ENCODE results near the gene PLD4.
"Not testable (repeated sequence)": the region's sequence is repeated elsewhere in the genome, so short reads cannot be mapped to it uniquely, and the experiment has no call there.

PLD4 gene

DNA sequence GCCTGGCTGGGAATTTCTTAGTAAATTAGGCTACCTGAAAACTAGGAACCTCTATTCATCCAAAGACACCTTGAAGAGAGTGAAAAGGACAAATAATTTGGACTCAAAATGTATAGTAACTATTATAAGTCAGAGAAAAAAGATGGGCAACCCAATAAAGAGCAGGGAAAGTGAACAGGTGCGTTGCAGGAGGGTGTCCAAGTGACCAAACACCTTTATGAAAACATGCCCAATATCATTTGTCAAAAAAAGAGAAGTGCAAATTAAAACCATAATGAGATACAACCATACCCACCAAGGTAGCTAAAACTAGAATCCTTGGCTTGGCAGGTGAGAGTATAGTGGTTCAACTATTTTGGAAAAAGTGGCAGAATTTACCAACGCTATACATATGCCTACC lies 24.9 kb upstream of the PLD4 start:
- Histone ChIP-seq H4K20me1 (ENCODE audit: insufficient read depth, low read length, poor library complexity, severe bottlenecking) (no peaks in the 10 kb centered on the region), H3K4me1 (ENCODE audit: insufficient read depth, low read length, poor library complexity, severe bottlenecking) (no peaks in the 10 kb centered on the region), H3F3A (ENCODE audit: low read depth) (no peaks in the 10 kb centered on the region), H3K4me3 (ENCODE audit: low read length, poor library complexity, severe bottlenecking) (no peak overlapping the region), H3K9me2 (replicated peaks; ENCODE audit: low read depth, low read length) (no peaks in the 10 kb centered on the region), H3K9me3 (ENCODE audit: insufficient read depth, low read depth, low read length) (no peaks in the 10 kb centered on the region), H3K27me3 (ENCODE audit: insufficient read depth, low read length, poor library complexity, severe bottlenecking) (no peaks in the 10 kb centered on the region), H2AFZ (ENCODE audit: low read length) (no peak overlapping the region), H3K9ac (ENCODE audit: low read depth, low read length, poor library complexity, severe bottlenecking) (no peak overlapping the region), H3K36me3 (ENCODE audit: insufficient read depth, low read length) (no peaks in the 10 kb centered on the region), H3K79me2 (ENCODE audit: insufficient read depth, low read length) (no peaks in the 10 kb centered on the region), H3K4me2 (ENCODE audit: low read depth, low read length, poor library complexity, severe bottlenecking) (no peak overlapping the region)
- no peak for TF ChIP-seq EZH2phosphoT487 (IDR thresholded peaks at IDR 0.05; ENCODE audit: borderline replicate concordance)
- TF ChIP-seq, protein P1, sequence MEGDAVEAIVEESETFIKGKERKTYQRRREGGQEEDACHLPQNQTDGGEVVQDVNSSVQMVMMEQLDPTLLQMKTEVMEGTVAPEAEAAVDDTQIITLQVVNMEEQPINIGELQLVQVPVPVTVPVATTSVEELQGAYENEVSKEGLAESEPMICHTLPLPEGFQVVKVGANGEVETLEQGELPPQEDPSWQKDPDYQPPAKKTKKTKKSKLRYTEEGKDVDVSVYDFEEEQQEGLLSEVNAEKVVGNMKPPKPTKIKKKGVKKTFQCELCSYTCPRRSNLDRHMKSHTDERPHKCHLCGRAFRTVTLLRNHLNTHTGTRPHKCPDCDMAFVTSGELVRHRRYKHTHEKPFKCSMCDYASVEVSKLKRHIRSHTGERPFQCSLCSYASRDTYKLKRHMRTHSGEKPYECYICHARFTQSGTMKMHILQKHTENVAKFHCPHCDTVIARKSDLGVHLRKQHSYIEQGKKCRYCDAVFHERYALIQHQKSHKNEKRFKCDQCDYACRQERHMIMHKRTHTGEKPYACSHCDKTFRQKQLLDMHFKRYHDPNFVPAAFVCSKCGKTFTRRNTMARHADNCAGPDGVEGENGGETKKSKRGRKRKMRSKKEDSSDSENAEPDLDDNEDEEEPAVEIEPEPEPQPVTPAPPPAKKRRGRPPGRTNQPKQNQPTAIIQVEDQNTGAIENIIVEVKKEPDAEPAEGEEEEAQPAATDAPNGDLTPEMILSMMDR (conservative IDR thresholded peaks at IDR 0.05; ENCODE audit: low read length): no peak

DNA sequence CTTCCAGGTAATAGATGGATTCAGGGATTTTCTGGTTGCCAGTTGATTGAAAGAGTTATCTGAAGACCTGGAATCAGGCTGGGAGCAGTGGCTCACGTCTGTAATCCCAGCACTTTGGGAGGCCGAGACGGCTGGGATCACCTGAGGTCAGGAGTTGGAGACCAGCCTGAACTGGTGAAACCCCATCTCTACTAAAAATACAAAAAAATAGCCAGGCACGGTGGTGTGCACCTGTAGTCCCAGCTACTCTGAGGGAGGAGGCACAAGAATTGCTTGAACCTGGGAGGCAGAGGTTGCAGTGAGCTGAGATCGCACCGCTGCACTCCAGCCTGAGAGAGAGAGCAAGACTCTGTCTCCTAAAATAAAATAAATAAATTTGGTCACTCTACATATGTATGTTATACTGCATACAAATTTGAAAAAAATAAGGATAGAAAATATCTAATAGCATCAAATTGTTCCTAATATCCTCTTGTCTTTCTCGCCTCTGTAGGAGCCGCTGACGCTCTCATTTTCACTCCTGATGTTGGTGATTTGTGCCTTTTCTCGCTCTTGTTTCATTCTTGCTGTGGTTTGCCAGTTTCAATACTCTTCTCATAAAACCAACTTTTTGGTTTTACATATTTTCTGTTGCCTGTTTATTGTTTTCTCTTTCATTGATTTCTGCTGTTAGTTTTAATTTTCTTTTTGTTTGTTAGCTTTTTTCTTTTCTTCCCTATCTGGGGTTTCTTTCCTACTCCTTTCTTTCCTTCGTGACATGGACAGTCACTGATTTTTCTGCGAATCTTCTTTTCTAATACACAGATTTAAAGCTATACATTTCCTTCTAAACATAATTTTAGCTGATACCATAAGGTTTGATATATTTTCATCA lies 23.8 kb upstream of the PLD4 start:
- H3K9me3 ChIP-seq (ENCODE audit: insufficient read depth, low read depth, low read length): no peaks in the 10 kb centered on the region
- H3K4me1 ChIP-seq (ENCODE audit: insufficient read depth, low read length, poor library complexity, severe bottlenecking): no peaks in the 10 kb centered on the region
- TF ChIP-seq, protein P1 (conservative IDR thresholded peaks at IDR 0.05; ENCODE audit: low read length): no peak
- TF ChIP-seq EZH2phosphoT487 (IDR thresholded peaks at IDR 0.05; ENCODE audit: borderline replicate concordance): no peak
- no peaks in the 10 kb centered on the region for H4K20me1 ChIP-seq (ENCODE audit: insufficient read depth, low read length, poor library complexity, severe bottlenecking)
- no peak overlapping the region for H2AFZ ChIP-seq (ENCODE audit: low read length)
- no peak overlapping the region for H3K4me3 ChIP-seq (ENCODE audit: low read length, poor library complexity, severe bottlenecking)
- H3K9me2 ChIP-seq (replicated peaks; ENCODE audit: low read depth, low read length): no peaks in the 10 kb centered on the region
- no peak overlapping the region for H3K9ac ChIP-seq (ENCODE audit: low read depth, low read length, poor library complexity, severe bottlenecking)
- no peaks in the 10 kb centered on the region for H3K36me3 ChIP-seq (ENCODE audit: insufficient read depth, low read length)
- no peaks in the 10 kb centered on the region for H3K27me3 ChIP-seq (ENCODE audit: insufficient read depth, low read length, poor library complexity, severe bottlenecking)
- H3K4me2 ChIP-seq (ENCODE audit: low read depth, low read length, poor library complexity, severe bottlenecking): no peak overlapping the region
- H3F3A ChIP-seq (ENCODE audit: low read depth): no peaks in the 10 kb centered on the region
- H3K79me2 ChIP-seq (ENCODE audit: insufficient read depth, low read length): no peaks in the 10 kb centered on the region

GRCh38 chr14:104903990-104904389 lies 20.7 kb upstream of the PLD4 start:
- Histone ChIP-seq H3K9me3 (ENCODE audit: insufficient read depth, low read depth, low read length) (no peaks in the 10 kb centered on the region), H3K79me2 (ENCODE audit: insufficient read depth, low read length) (no peaks in the 10 kb centered on the region), H4K20me1 (ENCODE audit: insufficient read depth, low read length, poor library complexity, severe bottlenecking) (no peaks in the 10 kb centered on the region), H2AFZ (ENCODE audit: low read length) (no peak overlapping the region), H3K4me1 (ENCODE audit: insufficient read depth, low read length, poor library complexity, severe bottlenecking) (no peaks in the 10 kb centered on the region), H3K4me2 (ENCODE audit: low read depth, low read length, poor library complexity, severe bottlenecking) (no peak overlapping the region), H3K9me2 (replicated peaks; ENCODE audit: low read depth, low read length) (no peaks in the 10 kb centered on the region), H3K4me3 (ENCODE audit: low read length, poor library complexity, severe bottlenecking) (no peak overlapping the region), H3K27me3 (ENCODE audit: insufficient read depth, low read length, poor library complexity, severe bottlenecking) (no peaks in the 10 kb centered on the region), H3K9ac (ENCODE audit: low read depth, low read length, poor library complexity, severe bottlenecking) (no peak overlapping the region), H3K36me3 (ENCODE audit: insufficient read depth, low read length) (no peaks in the 10 kb centered on the region), H3F3A (ENCODE audit: low read depth) (no peaks in the 10 kb centered on the region)
- TF ChIP-seq, protein P1 (conservative IDR thresholded peaks at IDR 0.05; ENCODE audit: low read length): no peak
- no peak for TF ChIP-seq EZH2phosphoT487 (IDR thresholded peaks at IDR 0.05; ENCODE audit: borderline replicate concordance)

DNA sequence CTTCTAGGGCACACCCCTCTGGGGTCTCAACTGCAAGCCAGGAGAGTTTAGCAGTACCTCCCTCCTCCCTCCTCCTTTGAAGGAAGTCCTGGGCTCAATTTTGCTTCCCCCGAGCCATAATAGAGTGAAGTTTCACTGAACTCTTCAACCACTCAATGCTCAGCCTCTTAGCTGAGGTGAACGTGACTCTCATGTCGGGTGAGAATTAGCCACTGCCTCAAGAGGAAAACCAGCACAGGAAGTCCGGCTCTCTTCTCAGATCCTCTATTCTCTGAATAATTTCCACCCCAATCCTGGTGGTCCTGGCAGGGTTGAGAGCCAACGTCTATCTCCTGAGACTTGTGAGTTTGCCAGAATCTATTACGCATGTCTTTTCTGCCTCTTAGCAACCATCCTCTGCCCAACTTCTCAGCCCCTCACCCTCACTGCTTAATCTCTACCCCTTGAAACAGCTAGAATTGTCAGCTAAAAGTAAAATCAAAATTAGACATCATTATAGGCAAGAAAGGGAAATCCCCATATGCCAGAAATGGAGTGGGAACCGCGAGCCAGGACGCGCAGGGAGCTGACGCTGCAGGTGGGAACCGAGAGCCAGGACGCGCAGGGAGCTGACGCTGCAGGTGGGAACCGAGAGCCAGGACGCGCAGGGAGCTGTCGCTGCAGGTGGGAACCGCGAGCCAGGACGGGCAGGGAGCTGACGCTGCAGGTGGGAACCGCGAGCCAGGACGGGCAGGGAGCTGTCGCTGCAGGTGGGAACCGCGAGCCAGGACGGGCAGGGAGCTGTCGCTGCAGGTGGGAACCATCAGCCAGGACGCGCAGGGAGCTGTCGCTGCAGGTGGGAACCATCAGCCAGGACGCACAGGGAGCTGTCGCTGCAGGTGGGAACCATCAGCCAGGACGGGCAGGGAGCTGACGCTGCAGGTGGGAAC lies 19.8 kb upstream of the PLD4 start:
- H3K36me3 ChIP-seq (ENCODE audit: insufficient read depth, low read length); H3K9ac ChIP-seq (ENCODE audit: low read depth, low read length, poor library complexity, severe bottlenecking); H4K20me1 ChIP-seq (ENCODE audit: insufficient read depth, low read length, poor library complexity, severe bottlenecking); H3K9me2 ChIP-seq (replicated peaks; ENCODE audit: low read depth, low read length); H2AFZ ChIP-seq (ENCODE audit: low read length); H3K9me3 ChIP-seq (ENCODE audit: insufficient read depth, low read depth, low read length); H3K4me2 ChIP-seq (ENCODE audit: low read depth, low read length, poor library complexity, severe bottlenecking); H3K27me3 ChIP-seq (ENCODE audit: insufficient read depth, low read length, poor library complexity, severe bottlenecking); H3K4me3 ChIP-seq (ENCODE audit: low read length, poor library complexity, severe bottlenecking); H3K79me2 ChIP-seq (ENCODE audit: insufficient read depth, low read length); H3F3A ChIP-seq (ENCODE audit: low read depth); H3K4me1 ChIP-seq (ENCODE audit: insufficient read depth, low read length, poor library complexity, severe bottlenecking): not testable (repeated sequence)

GRCh38 chr14:104905579-104905933 lies 19.1 kb upstream of the PLD4 start:
- not testable (repeated sequence) for H2AFZ ChIP-seq (ENCODE audit: low read length); H3K4me1 ChIP-seq (ENCODE audit: insufficient read depth, low read length, poor library complexity, severe bottlenecking); H3K9me2 ChIP-seq (replicated peaks; ENCODE audit: low read depth, low read length); H4K20me1 ChIP-seq (ENCODE audit: insufficient read depth, low read length, poor library complexity, severe bottlenecking); H3K4me3 ChIP-seq (ENCODE audit: low read length, poor library complexity, severe bottlenecking); H3K4me2 ChIP-seq (ENCODE audit: low read depth, low read length, poor library complexity, severe bottlenecking); H3K9ac ChIP-seq (ENCODE audit: low read depth, low read length, poor library complexity, severe bottlenecking); H3K27me3 ChIP-seq (ENCODE audit: insufficient read depth, low read length, poor library complexity, severe bottlenecking); H3K9me3 ChIP-seq (ENCODE audit: insufficient read depth, low read depth, low read length); H3K79me2 ChIP-seq (ENCODE audit: insufficient read depth, low read length); H3K36me3 ChIP-seq (ENCODE audit: insufficient read depth, low read length); H3F3A ChIP-seq (ENCODE audit: low read depth)

Measured in Loucy (cell line).